ENCODE measurements around the gene PHLDB2. TPM values are rescaled to one million over a fixed set of nuclear protein-coding genes. Genes with fewer than 3 reads are reported as not detected.

PHLDB2 gene
- polyA plus RNA-seq, 1 experiment: 15.9 TPM

DNA sequence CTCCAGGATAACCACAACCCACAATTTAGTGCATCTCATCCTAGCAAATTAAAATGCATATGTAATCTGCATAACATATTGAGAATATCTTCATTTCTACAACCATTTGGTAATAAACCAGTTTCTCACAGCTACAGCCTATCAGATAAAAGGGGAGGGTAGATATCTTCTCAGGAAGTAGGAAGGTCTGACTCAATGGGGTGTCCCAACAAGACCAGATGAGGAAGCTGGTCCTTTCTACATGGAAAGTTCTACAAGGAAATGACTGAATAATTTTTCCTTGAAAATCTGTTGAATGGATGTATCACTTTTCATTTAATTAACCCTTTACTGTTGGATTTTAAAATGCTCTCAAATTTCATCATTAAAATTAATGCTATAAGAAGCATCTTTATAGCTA lies 158.0 kb downstream of the PHLDB2 start:
- POLR2A ChIA-PET: no interaction called here
- no peak for DNase-seq (ENCODE audit: low read depth, low spot score)

DNA sequence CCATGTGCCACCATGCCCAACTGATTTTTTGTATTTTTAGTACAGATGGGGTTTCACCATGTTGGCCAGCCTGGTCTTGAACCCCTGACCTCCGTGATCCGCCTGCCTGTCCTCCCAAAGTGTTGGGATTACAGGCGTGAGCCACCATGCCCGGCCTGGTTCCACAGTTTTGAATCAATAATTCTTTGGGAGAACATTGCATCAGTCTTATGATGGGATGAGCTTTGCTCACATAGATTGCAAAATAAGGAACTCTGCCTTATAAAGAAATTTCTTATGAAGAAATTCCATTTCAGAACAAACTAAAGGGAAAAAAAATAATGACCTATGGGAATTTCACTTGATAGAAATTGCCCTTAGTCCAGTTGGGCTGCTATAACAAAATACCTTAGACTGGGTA lies 159.6 kb downstream of the PHLDB2 start:
- no peak overlapping the region for H3K4me3 ChIP-seq (ENCODE audit: low read depth, low read length)
- no peaks in the 10 kb centered on the region for H3K9me3 ChIP-seq (ENCODE audit: control insufficient read depth, insufficient read depth, low read length)
- H3K27ac ChIP-seq (ENCODE audit: low read depth, low read length): no peak overlapping the region
- TF ChIP-seq, protein P1, sequence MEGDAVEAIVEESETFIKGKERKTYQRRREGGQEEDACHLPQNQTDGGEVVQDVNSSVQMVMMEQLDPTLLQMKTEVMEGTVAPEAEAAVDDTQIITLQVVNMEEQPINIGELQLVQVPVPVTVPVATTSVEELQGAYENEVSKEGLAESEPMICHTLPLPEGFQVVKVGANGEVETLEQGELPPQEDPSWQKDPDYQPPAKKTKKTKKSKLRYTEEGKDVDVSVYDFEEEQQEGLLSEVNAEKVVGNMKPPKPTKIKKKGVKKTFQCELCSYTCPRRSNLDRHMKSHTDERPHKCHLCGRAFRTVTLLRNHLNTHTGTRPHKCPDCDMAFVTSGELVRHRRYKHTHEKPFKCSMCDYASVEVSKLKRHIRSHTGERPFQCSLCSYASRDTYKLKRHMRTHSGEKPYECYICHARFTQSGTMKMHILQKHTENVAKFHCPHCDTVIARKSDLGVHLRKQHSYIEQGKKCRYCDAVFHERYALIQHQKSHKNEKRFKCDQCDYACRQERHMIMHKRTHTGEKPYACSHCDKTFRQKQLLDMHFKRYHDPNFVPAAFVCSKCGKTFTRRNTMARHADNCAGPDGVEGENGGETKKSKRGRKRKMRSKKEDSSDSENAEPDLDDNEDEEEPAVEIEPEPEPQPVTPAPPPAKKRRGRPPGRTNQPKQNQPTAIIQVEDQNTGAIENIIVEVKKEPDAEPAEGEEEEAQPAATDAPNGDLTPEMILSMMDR (IDR thresholded peaks at IDR 0.05; ENCODE audit: low read depth, low read length): no peak
- no peak for DNase-seq (ENCODE audit: low read depth, low spot score)
- no peaks in the 10 kb centered on the region for H3K27me3 ChIP-seq (ENCODE audit: control insufficient read depth, insufficient read depth, low read length)
- CTCF ChIA-PET: interaction anchor here (2.3 to 2.5 kb wide), 2 partner anchors 25 to 301 kb away, joined by 7 to 9 read pairs; no protein-coding TSS in a partner anchor
- POLR2A ChIA-PET: no interaction called here

More for the DNA sequence above, 158.0 kb downstream of the PHLDB2 start:
- no peak overlapping the region for H3K4me3 ChIP-seq (ENCODE audit: low read depth, low read length)
- no peaks in the 10 kb centered on the region for H3K27me3 ChIP-seq (ENCODE audit: control insufficient read depth, insufficient read depth, low read length)
- CTCF ChIA-PET: interaction anchor here (0.6 to 1.3 kb wide), 5 partner anchors 18 to 284 kb away, joined by 3 to 5 read pairs (median 3); no protein-coding TSS in a partner anchor
- H3K9me3 ChIP-seq (ENCODE audit: control insufficient read depth, insufficient read depth, low read length): no peaks in the 10 kb centered on the region
- TF ChIP-seq, protein P1 (IDR thresholded peaks at IDR 0.05; ENCODE audit: low read depth, low read length): no peak
- H3K27ac ChIP-seq (ENCODE audit: low read depth, low read length): no peak overlapping the region

DNA sequence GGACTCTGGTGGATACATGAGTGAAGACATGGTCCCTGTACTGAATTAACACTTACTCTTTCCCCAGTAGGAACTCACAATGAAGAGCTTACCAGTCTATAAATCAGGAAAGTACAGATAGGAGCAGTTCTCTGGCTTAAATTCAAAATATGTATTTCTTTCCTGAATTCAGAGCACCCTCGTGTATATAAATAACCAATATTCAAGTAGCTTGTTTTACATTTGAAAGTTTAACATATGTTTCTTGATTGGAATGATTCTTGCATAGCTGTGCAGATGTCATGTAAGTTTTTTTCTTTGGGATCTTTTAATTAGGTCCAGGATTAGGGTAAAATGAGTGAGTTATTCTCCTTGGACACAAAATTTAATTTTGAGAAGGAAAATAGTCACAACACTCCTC lies 160.7 kb downstream of the PHLDB2 start:
- POLR2A ChIA-PET: no interaction called here
- no peak for DNase-seq (ENCODE audit: low read depth, low spot score)
- H3K9me3 ChIP-seq (ENCODE audit: control insufficient read depth, insufficient read depth, low read length): no peaks in the 10 kb centered on the region
- no peaks in the 10 kb centered on the region for H3K27me3 ChIP-seq (ENCODE audit: control insufficient read depth, insufficient read depth, low read length)
- CTCF ChIA-PET: interaction anchor here (1.1 to 2.5 kb wide), 3 partner anchors 24 to 302 kb away, joined by 4 to 9 read pairs (median 7); no protein-coding TSS in a partner anchor
- H3K27ac ChIP-seq (ENCODE audit: low read depth, low read length): no peak overlapping the region
- TF ChIP-seq, protein P1 (IDR thresholded peaks at IDR 0.05; ENCODE audit: low read depth, low read length): no peak
- no peak overlapping the region for H3K4me3 ChIP-seq (ENCODE audit: low read depth, low read length)

DNA sequence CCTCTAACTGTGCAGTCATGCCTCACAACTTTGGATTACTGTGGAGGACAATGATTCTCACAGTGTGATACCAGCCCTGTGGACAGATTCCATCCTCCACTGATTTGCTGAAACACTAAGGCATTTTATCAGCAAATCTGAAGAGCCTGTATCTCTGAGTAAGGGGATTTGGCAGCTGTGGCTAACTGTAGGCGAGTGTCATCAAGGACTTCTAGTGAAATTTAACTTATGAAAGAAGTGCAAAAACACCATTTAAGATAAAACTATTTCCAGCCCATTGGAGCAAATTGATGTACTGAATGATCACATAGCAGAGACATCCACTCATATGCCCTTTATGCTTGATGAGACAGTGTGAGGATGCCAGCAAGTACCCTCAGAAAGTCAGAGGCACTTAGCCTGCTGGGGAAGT lies 161.6 kb downstream of the PHLDB2 start:
- no peak overlapping the region for H3K4me3 ChIP-seq (ENCODE audit: low read depth, low read length)
- no peaks in the 10 kb centered on the region for H3K9me3 ChIP-seq (ENCODE audit: control insufficient read depth, insufficient read depth, low read length)
- H3K27ac ChIP-seq (ENCODE audit: low read depth, low read length): no peak overlapping the region
- TF ChIP-seq, protein P1 (IDR thresholded peaks at IDR 0.05; ENCODE audit: low read depth, low read length): no peak
- no peak for DNase-seq (ENCODE audit: low read depth, low spot score)
- POLR2A ChIA-PET: no interaction called here
- CTCF ChIA-PET: interaction anchor here (0.9 kb wide), 1 partner anchor 23 kb away, joined by 3 read pairs; no protein-coding TSS in a partner anchor
- no peaks in the 10 kb centered on the region for H3K27me3 ChIP-seq (ENCODE audit: control insufficient read depth, insufficient read depth, low read length)

Other genes starting within 250 kb of the PHLDB2 start
- gene PLCXD2, start 184.6 kb upstream of the PHLDB2 start, polyA plus RNA-seq (2011; rRNA removed): 0.52 and 0.72 TPM in 2 replicates
- gene ABHD10, start 119.8 kb downstream of the PHLDB2 start, polyA plus RNA-seq (2011; rRNA removed): 28.8 and 37.5 TPM in 2 replicates
- gene TAGLN3, start 139.7 kb downstream of the PHLDB2 start, polyA plus RNA-seq (2011; rRNA removed): 2.2 and 2.5 TPM in 2 replicates
- not detected in 2 replicates for gene TMPRSS7, start 175.5 kb downstream of the PHLDB2 start, polyA plus RNA-seq (2011; rRNA removed)
- 5.8 and 7.0 TPM in 2 replicates for gene C3orf52, start 227.1 kb downstream of the PHLDB2 start, polyA plus RNA-seq (2011; rRNA removed)